Measurements from ENCODE around the gene CLCN3.
"Not testable (repeated sequence)": the region's sequence is repeated elsewhere in the genome, so short reads cannot be mapped to it uniquely, and the experiment has no call there.

CLCN3 gene

GRCh38 chr4:169668069-169668721, 47.8 kb downstream of the CLCN3 start:
- Histone ChIP-seq H3K79me2 (ENCODE audit: low read length) (peaks cover 10% of the 10 kb centered on the region), H3K27me3 (replicated peaks; ENCODE audit: insufficient read depth, low read length) (no peaks in the 10 kb centered on the region), H3K4me1 (ENCODE audit: low read length) (no peaks in the 10 kb centered on the region), H4K20me1 (ENCODE audit: insufficient read depth, low read length) (no peaks in the 10 kb centered on the region), H3K4me3 (ENCODE audit: low read length) (no peak overlapping the region), H3K4me2 (ENCODE audit: low read depth, low read length) (no peak overlapping the region), H2AFZ (ENCODE audit: low read length) (no peak overlapping the region), H3K9me2 (replicated peaks; ENCODE audit: insufficient read depth, low read length) (no peaks in the 10 kb centered on the region), H3K9me3 (replicated peaks; ENCODE audit: insufficient read depth, low read length) (no peaks in the 10 kb centered on the region), H3K9ac (ENCODE audit: low read length) (no peak overlapping the region), H3K36me3 (replicated peaks; ENCODE audit: insufficient read depth, low read length) (no peaks in the 10 kb centered on the region), H3K27ac (ENCODE audit: low read length) (no peak overlapping the region), H3F3A (ENCODE audit: insufficient read depth, low read length) (no peaks in the 10 kb centered on the region)
- no peak for DNase-seq
- TF ChIP-seq EZH2phosphoT487 (IDR thresholded peaks at IDR 0.05; ENCODE audit: low read length) (no peak), CTCF (IDR thresholded peaks at IDR 0.05; ENCODE audit: low read length) (no peak), EZH2 (optimal IDR thresholded peaks at IDR 0.05; ENCODE audit: low read depth, low read length) (no peak)

DNA sequence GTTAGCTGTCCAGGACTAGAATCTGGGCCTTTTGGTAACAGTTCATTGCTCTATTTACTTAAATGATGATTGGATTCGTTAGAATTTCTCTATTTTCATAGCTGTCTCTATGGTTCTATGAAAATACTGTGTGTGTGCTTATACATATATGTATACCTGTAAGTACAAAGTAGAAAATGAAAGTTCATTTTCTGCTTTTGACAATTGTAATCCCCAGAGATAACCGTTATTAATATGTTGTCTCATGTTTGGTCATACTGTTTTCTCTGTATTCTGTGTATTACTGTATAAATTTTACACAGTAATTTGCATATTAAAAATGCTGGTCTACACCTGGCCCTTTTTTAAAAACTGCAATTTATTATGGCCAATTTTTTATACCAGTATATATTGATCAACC, 55.4 kb downstream of the CLCN3 start:
- H3K9me3 ChIP-seq (replicated peaks; ENCODE audit: insufficient read depth, low read length): no peaks in the 10 kb centered on the region
- H4K20me1 ChIP-seq (ENCODE audit: insufficient read depth, low read length): no peaks in the 10 kb centered on the region
- no peaks in the 10 kb centered on the region for H3F3A ChIP-seq (ENCODE audit: insufficient read depth, low read length)
- H2AFZ ChIP-seq (ENCODE audit: low read length): no peak overlapping the region
- H3K27me3 ChIP-seq (replicated peaks; ENCODE audit: insufficient read depth, low read length): no peaks in the 10 kb centered on the region
- H3K4me2 ChIP-seq (ENCODE audit: low read depth, low read length): no peak overlapping the region
- H3K4me3 ChIP-seq (ENCODE audit: low read length): no peak overlapping the region
- no peaks in the 10 kb centered on the region for H3K79me2 ChIP-seq (ENCODE audit: low read length)
- no peak overlapping the region for H3K9ac ChIP-seq (ENCODE audit: low read length)
- DNase-seq: no peak
- no peaks in the 10 kb centered on the region for H3K9me2 ChIP-seq (replicated peaks; ENCODE audit: insufficient read depth, low read length)
- no peak overlapping the region for H3K27ac ChIP-seq (ENCODE audit: low read length)
- H3K4me1 ChIP-seq (ENCODE audit: low read length): no peaks in the 10 kb centered on the region
- H3K36me3 ChIP-seq (replicated peaks; ENCODE audit: insufficient read depth, low read length): no peaks in the 10 kb centered on the region
- TF ChIP-seq EZH2 (optimal IDR thresholded peaks at IDR 0.05; ENCODE audit: low read depth, low read length): no peak
- no peak for TF ChIP-seq CTCF (IDR thresholded peaks at IDR 0.05; ENCODE audit: low read length)
- no peak for TF ChIP-seq EZH2phosphoT487 (IDR thresholded peaks at IDR 0.05; ENCODE audit: low read length)

DNA sequence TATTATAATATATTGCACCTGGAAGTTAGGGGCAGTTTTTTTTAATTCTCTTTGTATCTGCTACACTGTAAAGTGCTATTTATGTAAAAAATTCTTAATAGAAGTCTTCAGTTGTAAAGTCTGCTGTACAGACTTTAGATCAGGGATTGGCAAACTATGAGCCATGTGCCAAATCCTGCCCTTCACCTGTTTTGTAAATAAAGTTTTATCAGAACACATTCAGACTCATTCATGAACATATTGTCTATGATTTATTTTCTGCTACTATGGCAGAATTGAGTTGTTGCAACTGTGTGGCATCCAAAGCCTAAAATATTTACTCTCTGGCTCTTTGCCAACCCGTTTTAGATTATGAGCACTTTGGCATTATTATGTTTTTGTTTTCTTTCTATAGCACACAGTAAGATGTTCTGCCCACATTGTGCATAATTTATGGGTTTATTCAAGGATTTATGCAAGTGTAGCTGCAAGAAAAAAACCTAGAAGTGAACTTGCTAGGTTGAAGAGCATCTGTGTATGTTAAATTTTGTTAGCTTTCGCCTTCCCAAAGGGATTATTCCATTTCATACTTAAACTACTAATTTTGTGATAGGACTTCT, 56.9 kb downstream of the CLCN3 start:
- no peak for DNase-seq
- Histone ChIP-seq H3K4me2 (ENCODE audit: low read depth, low read length) (no peak overlapping the region), H3K27ac (ENCODE audit: low read length) (no peak overlapping the region), H3K4me3 (ENCODE audit: low read length) (no peak overlapping the region), H3K4me1 (ENCODE audit: low read length) (no peaks in the 10 kb centered on the region), H3K9me2 (replicated peaks; ENCODE audit: insufficient read depth, low read length) (no peaks in the 10 kb centered on the region), H4K20me1 (ENCODE audit: insufficient read depth, low read length) (no peaks in the 10 kb centered on the region), H3K36me3 (replicated peaks; ENCODE audit: insufficient read depth, low read length) (0 out of 2 replicates have a peak, but pooled peaks cover 1% of the 10 kb centered on the region), H3K9ac (ENCODE audit: low read length) (no peak overlapping the region), H3K27me3 (replicated peaks; ENCODE audit: insufficient read depth, low read length) (no peaks in the 10 kb centered on the region), H3K9me3 (replicated peaks; ENCODE audit: insufficient read depth, low read length) (no peaks in the 10 kb centered on the region), H3K79me2 (ENCODE audit: low read length) (no peaks in the 10 kb centered on the region), H3F3A (ENCODE audit: insufficient read depth, low read length) (no peaks in the 10 kb centered on the region), H2AFZ (ENCODE audit: low read length) (no peak overlapping the region)
- TF ChIP-seq CTCF (IDR thresholded peaks at IDR 0.05; ENCODE audit: low read length): no peak

- H3K9me3 ChIP-seq (replicated peaks; ENCODE audit: insufficient read depth, low read length); H3K9ac ChIP-seq (ENCODE audit: low read length); H3K27me3 ChIP-seq (replicated peaks; ENCODE audit: insufficient read depth, low read length); H3K4me3 ChIP-seq (ENCODE audit: low read length); H3K4me2 ChIP-seq (ENCODE audit: low read depth, low read length); H3K36me3 ChIP-seq (replicated peaks; ENCODE audit: insufficient read depth, low read length); H3K4me1 ChIP-seq (ENCODE audit: low read length); H3K27ac ChIP-seq (ENCODE audit: low read length); H3K9me2 ChIP-seq (replicated peaks; ENCODE audit: insufficient read depth, low read length); H3F3A ChIP-seq (ENCODE audit: insufficient read depth, low read length); H3K79me2 ChIP-seq (ENCODE audit: low read length); DNase-seq; H4K20me1 ChIP-seq (ENCODE audit: insufficient read depth, low read length); H2AFZ ChIP-seq (ENCODE audit: low read length): not testable (repeated sequence)
Measured at GRCh38 chr4:169678486-169678885, 58.1 kb downstream of the CLCN3 start.

- not testable (repeated sequence) for H3K4me1 ChIP-seq (ENCODE audit: low read length); H3K27ac ChIP-seq (ENCODE audit: low read length); H2AFZ ChIP-seq (ENCODE audit: low read length); H3K4me2 ChIP-seq (ENCODE audit: low read depth, low read length); DNase-seq; H3K4me3 ChIP-seq (ENCODE audit: low read length); H3K9me2 ChIP-seq (replicated peaks; ENCODE audit: insufficient read depth, low read length); H4K20me1 ChIP-seq (ENCODE audit: insufficient read depth, low read length); H3K36me3 ChIP-seq (replicated peaks; ENCODE audit: insufficient read depth, low read length); H3K9ac ChIP-seq (ENCODE audit: low read length); H3K27me3 ChIP-seq (replicated peaks; ENCODE audit: insufficient read depth, low read length); H3K79me2 ChIP-seq (ENCODE audit: low read length); H3K9me3 ChIP-seq (replicated peaks; ENCODE audit: insufficient read depth, low read length); H3F3A ChIP-seq (ENCODE audit: insufficient read depth, low read length)
Measured at GRCh38 chr4:169678951-169679591, 58.7 kb downstream of the CLCN3 start.
